CD4-positive, alpha-beta T cell treated with Interleukin-6 for 4 hours (primary cell): Measurements from ENCODE around the gene TKFC.

Experiments
- DNase-seq: peaks from one replicate; pipeline ENCODE4 v3.0.0-alpha.2; 2020; ENCODE audit warnings: mixed read lengths

The TKFC gene

GRCh38 chr11:61345954-61346843 lies 13.2 kb downstream of the TKFC start:
- no peak for DNase-seq

GRCh38 chr11:61347916-61348461 lies 15.0 kb downstream of the TKFC start:
- DNase-seq: no peak

GRCh38 chr11:61349189-61349751 lies 16.2 kb downstream of the TKFC start:
- DNase-seq: no peak

- DNase-seq: no peak
Observed at GRCh38 chr11:61349916-61350315, 16.9 kb downstream of the TKFC start.

GRCh38 chr11:61350336-61350735 lies 17.3 kb downstream of the TKFC start:
- no peak for DNase-seq

GRCh38 chr11:61350803-61351202 lies 17.8 kb downstream of the TKFC start:
- no peak for DNase-seq

GRCh38 chr11:61352038-61352437 lies 19.0 kb downstream of the TKFC start:
- no peak for DNase-seq

- no peak for DNase-seq
Observed at GRCh38 chr11:61353131-61354067, 20.4 kb downstream of the TKFC start.

GRCh38 chr11:61354208-61354607 lies 21.2 kb downstream of the TKFC start:
- no peak for DNase-seq

- DNase-seq: no peak
Observed at GRCh38 chr11:61356706-61357105, 23.7 kb downstream of the TKFC start.

GRCh38 chr11:61357233-61357893 lies 24.3 kb downstream of the TKFC start:
- no peak for DNase-seq

- no peak for DNase-seq
Observed at GRCh38 chr11:61357894-61358239, 24.8 kb downstream of the TKFC start.

- no peak for DNase-seq
Observed at GRCh38 chr11:61358566-61358965, 25.5 kb downstream of the TKFC start.

GRCh38 chr11:61359516-61359915 lies 26.5 kb downstream of the TKFC start:
- no peak for DNase-seq

GRCh38 chr11:61361237-61361740 lies 28.3 kb downstream of the TKFC start:
- DNase-seq: no peak

- DNase-seq: peak; percentile 90
Observed at GRCh38 chr11:61361741-61362541, 28.9 kb downstream of the TKFC start, which contains the start of the genes CYB561A3 and TMEM138. TSS of gene CYB561A3 (minus strand) at chr11:61361882. CDS start at chr11:61356713, 5,169 bp downstream. TSS of gene TMEM138 (plus strand) at chr11:61362374. CDS start at chr11:61364391, 2,017 bp downstream.

- no peak for DNase-seq
Observed at GRCh38 chr11:61362542-61362875, 29.5 kb downstream of the TKFC start.

- no peak for DNase-seq
Observed at GRCh38 chr11:61364012-61364675, 31.1 kb downstream of the TKFC start.

- DNase-seq: no peak
Observed at GRCh38 chr11:61367406-61367805, 34.4 kb downstream of the TKFC start.

- no peak for DNase-seq
Observed at GRCh38 chr11:61368646-61369045, 35.6 kb downstream of the TKFC start.
